Stimulated activated CD8-positive, alpha-beta memory T cell treated with anti-CD3 and anti-CD28 coated beads, Interleukin-12 subunit alpha, Interleukin-12 subunit beta, amount 100 ng/mL, for 24 hours (primary cell): Measurements from ENCODE around the gene CARD6.
A peak's percentile ranks its signal among the peaks of the same experiment; 100 is the strongest.
"Not testable (repeated sequence)": the region's sequence is repeated elsewhere in the genome, so short reads cannot be mapped to it uniquely, and the experiment has no call there.

Experiments
- DNase-seq: peaks from one replicate; pipeline ENCODE4 v3.0.0-alpha.2; 2020; ENCODE audit errors: extremely low read depth

The CARD6 gene

DNA sequence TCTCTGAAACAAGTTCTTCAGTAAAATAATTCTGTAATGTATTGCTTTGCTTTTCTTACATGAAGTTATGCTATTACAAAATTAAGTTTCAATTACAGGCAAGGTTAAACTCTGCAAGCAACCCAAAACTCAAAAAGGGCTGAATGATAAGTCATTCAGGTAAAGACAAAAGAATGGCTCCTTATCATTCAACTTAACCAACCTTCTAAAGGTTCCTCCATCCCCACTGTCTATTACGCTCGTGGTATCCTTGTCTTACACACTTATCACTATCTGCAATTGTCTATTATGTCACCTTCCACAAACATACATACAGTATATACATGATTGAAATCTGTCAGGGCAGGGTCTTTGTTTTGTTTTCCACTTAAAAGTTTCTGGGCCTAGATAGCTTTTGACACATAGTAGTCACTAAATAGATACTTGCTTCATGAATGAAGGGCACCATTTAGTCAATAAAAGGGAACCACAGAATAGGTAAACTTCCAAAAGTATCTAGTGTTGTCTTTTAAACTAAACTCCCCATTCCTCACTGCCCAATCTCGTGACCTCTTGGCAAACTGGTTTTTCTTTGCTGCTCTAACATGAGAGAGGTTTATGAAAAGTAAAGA lies 13.0 kb upstream of the CARD6 start:
- DNase-seq: no peak

DNA sequence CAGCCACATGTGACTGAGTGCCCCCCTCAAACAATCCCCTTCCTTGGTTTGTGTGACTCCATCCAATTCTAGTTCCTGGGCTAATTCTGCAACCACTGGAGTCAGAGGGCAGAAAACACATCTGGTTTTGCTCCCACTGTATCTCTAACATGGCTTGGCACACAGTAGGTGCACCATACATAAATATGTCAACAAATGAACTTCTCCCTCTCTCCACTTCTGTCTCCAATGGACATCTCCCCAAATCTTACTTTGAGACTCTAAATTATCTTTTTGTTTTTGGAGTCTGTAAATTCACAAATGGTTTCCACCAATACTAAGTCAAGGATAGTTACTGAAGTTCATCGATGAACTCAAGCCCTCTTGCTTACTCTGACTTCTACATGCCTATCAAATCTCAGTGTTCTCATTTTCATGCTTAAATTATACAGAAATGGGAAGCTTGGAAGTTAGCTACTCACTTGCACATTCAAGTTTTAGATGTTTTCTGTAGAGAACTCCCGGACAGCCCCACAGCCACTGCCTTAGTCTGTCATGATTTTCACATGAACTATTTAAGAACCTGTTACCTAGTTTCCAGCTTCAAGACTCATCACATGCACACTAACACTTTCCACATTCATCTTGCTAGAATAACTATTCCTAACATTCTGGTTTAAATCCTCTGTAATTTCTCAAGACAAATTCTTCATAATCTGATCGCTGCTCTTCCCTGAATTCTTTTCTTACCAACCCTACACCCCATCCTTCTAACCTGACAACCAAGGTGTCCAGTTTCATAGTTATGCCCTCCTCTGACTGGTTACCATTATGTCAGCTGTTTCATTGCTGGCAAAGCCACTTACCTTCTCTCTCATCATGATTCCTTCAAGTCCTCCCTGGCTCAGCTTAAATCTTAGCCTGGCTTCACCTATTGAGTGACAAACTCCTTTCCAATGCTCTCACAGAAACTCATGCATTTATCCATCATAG lies 12.2 kb upstream of the CARD6 start:
- DNase-seq: no peak

DNA sequence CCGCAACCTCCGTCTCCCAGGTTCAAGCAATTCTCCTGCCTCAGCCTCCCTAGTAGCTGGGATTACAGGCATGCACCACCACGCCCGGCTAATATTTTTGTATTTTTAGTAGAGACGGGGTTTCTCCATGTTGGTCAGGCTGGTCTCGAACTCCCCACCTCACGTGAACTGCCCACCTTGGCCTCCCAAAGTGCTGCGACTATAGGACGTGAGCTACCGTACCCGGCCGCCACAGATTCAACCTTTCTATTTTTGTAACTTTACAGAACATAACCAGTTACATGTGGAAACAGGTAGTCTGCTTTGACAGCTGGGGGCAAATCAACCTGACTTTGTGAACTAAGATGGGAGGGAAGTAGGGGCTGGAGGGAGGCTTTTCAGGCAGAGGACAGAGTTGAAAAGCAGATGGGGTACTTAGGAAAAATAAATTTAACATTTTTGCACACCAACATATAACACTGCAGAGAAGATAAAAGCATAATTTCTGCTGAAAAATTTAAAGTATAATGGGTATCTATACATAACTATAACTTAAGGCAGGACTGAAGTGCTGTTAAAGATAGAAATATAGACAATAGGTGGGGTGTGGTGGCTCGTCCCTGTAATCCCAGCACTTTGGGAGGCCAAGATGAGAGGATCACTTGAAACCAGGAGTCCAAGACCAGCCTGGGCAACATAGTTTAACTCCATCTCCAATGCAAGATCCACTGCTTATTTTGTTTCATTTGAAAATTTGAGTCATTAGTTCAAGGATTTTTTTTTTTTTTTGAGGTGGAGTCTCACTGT lies 11.2 kb upstream of the CARD6 start:
- DNase-seq: no peak

DNA sequence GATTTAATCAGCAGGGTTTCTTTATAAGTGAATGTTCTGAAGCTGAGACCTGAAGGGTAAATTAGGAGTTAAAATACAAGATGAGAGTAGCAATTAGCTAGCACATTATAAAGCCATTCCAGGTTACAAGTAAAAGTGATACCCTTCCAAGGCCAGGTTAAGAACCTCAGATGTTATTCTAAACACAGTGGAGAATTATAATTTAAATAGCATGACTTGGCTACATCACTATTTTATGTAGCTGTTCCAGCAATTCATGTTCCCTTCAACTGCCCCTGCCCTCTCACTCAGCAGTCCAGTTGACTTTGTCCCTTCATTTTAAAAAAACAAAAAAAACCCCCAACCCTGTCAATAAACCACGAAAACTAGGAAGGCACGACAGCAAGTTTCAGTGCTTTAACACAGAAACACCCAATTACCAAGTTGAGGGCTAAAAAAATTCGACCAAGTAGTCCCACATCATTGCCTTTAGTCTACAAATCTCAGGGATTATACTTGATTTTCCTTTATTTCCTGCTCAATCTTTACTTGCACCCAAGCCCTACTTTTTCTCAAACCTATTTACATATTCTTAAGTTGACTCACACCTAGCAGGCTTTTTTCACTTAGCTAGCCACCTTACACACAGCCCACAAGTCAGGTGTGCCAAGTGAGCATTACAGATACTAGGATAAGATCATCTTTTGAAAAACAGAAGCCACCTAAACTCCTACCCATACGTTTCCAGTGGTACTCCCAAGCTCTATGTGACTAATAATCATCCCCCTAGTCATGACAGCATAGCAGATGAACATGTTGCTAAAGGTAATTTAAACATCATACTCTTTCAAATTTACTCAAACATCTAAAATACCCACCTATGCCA lies 9.6 kb upstream of the CARD6 start:
- no peak for DNase-seq

DNA sequence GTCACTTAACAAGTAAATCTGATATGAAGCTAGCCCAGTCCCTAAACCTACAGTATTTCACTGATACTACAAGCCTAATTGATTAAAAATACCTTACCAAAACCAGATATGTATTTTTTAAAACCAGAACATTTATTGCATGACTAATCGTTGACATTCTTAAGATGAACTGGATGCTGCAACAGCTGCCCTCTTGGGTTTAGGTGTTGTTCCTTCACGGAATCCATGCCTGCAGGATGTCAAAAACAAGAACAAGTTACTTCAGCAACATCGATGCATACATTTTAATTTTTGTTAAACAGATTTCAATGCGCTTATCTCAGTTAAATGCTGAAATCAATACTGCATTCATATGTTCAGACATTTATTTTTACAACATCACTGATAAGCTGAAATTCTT lies 8.8 kb upstream of the CARD6 start:
- DNase-seq: no peak

DNA sequence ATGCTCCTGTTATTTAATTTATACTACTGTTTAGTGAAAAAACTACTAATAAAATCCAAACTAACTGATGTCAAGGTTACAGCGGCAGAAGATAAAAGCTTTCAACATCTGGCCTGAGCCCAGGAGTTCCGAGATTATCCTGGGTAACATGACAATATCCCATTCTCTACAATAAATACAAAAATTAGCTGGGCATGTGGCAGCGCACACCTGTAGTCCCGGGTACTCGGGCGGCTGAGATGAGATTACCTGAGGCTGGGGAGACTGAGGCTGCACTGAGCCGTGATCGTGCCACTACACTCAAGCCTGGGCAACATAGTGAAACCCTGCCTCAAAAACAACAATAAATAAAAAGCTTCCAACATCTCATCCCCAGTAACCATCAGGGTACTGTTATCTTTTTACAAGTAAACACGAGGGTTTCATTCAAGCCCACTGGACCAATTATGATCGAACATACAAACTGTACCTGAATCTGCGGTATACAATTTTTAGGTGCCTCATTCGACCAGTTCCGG lies 7.4 kb upstream of the CARD6 start:
- no peak for DNase-seq

DNA sequence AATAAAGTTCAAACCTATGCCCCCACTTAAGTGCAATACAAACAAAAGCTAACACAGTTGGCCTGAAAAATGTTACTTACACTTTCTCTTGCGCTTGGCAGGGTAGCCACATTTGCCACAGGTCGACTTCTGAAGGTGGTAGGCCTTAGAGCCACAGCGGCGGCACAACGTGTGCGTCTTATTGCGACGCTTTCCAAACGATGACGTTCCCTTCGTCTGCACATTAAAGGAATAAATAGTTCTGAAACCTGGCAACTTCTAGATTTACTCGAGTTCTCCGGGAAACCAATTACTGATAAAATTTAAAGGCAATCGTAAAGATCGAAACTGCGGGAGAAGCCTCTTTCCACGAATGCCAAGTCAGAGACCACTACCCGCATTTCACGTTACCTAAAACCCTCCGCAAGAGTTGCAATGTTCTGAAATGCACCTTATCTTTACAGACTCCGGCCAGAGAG lies 6.7 kb upstream of the CARD6 start:
- no peak for DNase-seq

DNA sequence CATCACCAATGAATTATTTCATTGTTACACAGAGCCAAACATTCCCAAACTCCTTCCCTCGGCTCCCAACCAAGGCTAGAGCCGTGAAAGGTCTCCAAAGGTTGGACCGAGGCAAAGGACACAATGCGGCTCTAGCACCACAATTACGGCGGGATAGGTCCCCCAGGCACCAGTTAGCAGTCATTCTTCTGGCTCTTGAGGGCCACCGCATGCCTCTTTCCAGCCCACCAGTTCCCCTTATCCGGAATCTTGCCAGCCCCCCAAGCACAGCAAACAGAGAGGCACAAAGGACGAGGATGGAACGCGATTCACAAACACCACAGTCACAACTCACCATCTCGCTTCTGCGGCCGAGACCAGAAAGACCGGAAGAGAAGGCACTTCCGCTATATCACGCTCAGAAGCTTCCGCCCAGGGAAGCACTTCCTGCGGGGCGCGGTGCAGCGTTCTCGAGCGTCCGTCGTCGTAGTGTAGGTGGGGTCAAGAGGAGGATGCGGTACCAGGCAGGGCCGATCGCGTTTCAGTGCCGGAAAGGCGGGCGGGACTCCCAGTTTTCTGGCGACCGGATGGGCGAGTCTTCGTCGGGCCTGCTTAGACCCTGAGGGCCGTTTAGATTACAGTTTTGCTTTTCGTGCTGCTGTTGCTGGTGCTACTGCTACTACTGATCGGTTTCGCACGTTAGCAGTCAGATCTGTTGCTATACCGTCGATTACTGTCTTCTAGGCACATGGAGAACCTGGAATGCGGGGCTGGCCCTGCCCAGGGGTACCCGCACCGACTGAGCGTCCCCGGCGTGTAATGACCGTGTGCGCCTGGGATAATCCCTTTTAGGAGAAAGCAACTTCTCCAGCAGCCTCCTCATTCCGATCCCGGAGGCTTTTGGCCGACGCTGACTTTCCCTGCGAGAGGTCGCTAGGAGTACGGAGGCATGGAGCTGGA lies 6.0 kb upstream of the CARD6 start, which contains the start of gene RPL37:
TSS of gene RPL37 (minus strand) at position 374 of the 939 bp plus-strand sequence. CDS start at position 337, 37 bp downstream.
- peak; percentile 85 for DNase-seq

DNA sequence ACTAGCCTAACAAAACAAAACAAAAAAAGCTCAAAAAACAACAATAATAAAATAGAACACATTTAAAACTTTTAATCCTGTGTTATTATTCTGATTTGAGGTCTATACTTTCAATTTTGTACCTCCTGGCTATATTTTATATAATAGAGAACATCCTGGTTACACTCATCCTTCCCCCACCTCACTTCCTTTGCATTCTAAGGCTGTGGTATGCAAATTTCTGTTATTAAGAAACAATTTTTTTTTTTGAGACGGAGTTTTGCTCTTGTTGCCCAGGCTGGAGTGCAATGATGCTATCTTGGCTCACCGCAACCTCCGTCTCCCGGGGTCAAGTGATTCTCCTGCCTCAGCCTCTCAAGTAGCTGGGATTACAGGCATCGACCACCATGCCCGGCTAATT lies 3.1 kb upstream of the CARD6 start:
- no peak for DNase-seq

DNA sequence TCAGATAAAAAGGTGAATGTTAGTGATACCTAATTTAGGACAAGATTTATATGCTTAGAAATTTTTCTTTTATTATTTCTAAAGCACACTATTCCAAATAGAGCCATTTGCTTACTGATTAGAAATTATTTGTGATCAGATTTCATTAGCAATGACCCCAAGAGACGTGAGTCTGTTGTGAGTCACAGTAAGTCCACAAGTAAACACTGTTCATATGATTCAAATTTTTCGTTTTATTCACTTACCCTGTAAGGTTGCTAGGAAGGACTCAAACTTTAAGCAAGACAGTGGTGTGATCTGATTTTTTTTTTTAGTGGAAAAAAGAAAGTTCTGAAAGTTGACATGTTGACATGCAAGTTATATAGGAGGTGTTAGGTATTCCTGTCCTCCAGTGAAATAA lies 1.2 kb downstream of the CARD6 start:
- DNase-seq: no peak

DNA sequence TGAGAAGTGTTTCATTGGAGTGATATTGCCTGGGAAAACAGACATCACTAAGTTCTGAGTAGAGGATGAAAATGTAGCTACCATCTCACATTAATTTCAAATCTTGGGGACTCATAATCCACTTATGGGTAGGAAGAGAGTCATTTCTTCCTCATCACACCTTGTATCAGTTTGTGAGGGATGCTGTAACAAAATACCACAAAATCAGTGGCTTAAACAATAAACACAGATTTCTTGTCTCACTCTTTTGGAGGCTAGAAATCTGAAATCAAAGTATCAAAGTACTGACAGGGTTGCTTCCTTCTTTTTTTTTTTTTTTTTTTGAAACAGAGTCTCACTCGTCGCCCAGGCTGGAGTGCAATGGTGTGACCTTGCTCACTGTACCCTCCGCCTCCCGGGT lies 3.4 kb downstream of the CARD6 start:
- DNase-seq: no peak

DNA sequence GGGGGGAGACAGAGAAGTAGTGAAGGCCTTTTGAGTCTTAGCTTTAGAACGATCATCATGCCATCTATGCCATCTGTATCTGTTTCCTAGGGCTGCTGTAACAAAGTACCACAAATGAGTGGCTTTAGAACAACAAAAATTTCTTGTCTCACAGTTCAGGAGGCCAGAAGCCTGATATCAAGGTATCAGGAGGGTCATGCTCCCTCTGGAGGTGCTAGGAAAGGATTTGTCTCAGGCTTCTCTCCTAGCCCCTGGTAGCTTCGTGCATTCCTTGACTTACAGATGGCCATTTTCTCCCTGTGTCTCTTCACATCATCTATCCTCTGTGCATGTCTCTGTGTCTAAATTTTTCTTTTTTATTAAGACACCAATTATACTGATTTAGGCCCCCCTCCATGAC lies 5.2 kb downstream of the CARD6 start:
- no peak for DNase-seq

DNA sequence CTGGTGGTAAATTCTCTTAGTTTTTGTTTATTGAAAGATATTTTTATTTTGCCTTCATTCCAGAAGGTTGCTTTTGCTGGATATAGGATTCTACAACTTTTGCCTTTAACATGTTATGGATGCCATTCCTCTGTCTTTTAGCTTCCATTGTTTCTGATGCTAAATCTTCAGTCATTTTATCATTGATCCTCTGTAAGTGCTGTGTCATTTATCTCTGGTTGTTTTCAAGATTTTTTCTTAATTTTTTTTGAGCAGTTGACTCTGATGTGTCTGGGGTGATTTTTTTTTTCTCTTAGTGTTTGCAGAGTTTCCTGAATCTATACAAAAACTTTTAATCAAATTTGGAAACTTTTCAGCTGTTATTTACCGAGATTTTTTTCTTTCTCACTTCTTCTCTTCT lies 6.4 kb downstream of the CARD6 start:
- no peak for DNase-seq

DNA sequence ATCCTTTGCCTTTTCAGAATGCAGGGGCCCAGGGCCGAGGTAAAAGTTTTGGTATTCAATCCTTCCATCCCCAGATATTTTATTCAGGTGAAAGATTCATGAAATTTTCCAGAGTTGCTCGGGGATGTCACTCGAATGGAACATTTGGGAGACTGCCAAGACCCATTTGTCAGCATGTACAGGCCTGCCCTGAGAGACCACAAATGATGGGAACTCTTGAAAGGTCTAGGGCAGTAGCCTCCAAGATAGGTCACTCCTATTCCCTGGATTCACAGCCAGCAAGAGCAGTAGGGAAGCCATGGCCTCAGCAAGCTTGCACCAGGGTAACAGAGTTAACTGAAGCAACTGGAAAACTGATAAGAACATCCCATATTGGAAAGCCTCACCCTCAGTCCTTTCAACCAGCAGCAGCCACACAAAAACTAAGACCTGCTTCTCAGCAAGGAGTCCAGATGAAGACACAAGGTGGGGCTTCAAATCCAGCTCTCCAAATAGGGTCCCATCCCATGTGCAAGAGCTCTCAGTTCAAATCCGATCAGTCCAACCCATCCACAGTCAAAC lies 12.5 kb downstream of the CARD6 start:
- DNase-seq: no peak

DNA sequence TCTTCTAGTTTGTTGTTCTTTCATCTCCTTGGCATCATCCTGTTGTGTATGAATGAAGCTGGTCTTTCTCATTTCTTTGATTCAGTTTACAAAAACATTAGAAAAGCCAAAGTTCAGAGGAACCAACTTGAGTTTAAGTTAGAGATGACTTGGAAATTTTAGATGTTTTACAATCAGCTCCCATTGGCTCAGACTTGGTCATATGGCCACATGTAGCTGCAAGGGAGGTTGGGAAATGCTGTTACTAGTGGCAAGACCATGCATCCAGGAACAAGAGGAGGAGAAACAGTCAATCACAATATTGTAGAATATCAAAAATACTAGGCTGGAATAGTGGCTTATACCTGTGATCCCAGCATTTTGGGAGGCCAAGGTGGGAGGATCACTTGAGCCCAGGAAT lies 19.5 kb downstream of the CARD6 start:
- DNase-seq: no peak

DNA sequence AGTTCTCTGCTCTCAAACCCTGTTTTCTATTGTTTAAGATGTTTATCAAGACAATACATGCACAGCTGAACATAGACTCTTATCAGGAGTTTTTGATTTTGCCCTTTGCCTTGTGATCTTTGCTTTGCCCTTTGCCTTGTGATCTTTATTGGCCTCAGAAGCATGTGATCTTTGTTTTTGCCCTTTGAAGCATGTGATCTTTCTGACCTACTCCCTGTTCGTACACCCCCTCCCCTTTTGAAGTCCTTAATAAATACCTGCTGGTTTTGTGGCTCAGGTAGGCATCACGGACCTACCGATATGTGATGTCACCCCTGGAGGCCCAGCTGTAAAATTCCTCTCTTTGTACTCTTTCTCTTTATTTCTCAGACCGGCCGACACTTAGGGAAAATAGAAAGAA lies 23.8 kb downstream of the CARD6 start:
- DNase-seq: not testable (repeated sequence)

DNA sequence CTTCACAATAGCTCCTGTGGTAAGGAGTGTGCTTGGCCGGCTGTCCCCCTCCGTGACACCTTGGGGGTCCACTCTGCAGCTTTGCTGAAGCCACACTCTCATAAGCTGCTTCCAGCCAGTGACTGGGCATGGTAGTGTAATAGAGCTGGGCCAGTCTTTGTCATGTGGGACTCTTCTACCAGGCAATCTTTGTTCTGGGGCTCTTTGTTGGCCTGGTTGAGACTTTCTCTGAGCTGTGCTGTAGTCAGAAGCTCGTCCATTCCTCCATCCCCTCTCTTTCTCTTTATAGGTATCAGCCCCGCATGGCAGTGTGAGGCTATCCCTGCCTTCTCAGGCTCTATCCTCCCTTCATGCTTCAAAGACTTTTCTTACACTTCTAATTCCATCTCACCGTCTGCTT lies 25.7 kb downstream of the CARD6 start:
- DNase-seq: no peak

DNA sequence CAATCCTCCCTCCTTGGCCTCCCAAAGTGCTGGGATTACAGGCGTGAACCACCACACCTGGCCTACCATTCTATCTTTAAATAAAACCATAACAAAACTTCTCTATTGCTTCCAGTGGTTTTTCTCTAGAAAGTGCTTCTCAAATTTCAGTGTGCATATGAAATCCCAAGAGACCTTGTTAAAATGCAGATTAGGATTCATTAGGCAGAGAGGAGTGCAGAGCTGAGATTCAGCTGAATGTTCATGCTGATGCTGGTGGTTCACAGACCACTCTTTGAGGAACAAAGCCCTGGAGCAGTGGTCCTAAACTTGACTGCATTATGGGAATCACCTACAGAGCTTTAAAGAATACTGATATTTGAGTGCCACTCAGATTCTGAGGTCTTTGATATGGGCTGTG lies 28.2 kb downstream of the CARD6 start:
- DNase-seq: no peak

DNA sequence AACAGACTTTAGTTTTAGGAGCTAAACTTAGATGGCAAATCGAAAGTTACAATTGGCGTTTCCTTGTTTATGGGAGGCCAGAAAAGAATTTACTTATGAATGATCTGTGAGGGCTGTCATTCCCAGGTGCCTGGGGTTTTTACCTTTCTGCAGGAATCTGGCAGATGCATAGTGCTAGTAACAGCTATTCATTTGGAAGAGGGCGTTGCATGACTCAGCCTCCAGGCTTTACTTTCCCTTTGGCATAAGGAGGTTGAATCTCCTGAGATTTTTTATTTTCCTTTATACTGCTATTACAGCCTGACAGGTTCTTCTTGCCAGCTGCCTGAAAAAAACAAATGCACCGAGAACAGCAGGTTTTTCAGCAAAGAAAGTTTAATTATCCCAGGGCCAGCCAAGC lies 30.0 kb downstream of the CARD6 start:
- no peak for DNase-seq

DNA sequence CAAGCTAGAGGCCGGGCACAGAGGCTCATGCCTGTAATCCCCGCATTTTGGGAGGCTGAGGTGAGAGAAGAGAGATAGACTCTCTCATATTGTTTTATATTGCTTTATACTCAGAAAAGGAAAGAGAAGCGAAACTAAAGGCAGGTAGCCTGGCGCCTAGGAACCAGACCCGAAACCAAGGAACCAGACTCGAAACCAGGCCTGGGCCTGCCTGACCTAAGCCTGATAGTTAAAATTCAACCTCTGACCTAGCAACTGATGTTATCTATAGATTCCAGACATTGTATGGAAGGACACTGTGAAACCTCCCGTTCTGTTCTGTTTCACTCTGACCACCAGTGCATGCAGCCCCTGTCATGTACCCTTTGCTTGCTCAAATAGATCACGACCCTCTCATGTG lies 31.1 kb downstream of the CARD6 start:
- not testable (repeated sequence) for DNase-seq
